Upper lobe of left lung (tissue), 4 donors: ENCODE measurements around the gene AQP2.

Experiments
- EP300 ChIP-seq, 4 donors: sonication (generic); formaldehyde crosslinking; IDR thresholded peaks; one replicate each; pipeline ENCODE4 v1.5.1; 2017; ENCODE audit warnings: antibody characterized with exemption in 4 of 4, control low read depth in 2 of 4
- POLR2AphosphoS5 ChIP-seq, 2 donors: sonication (generic); formaldehyde crosslinking; IDR thresholded peaks; one replicate each; pipeline ENCODE4 v1.5.1; 2017; ENCODE audit warnings: antibody characterized with exemption in 2 of 2
- TF ChIP-seq, protein P1 (sequence below), 6 experiments: fragments of 450-650 bp in 4 of 6; fragments of 200-600 bp in 2 of 6; sonication (generic) in 2 of 6; IDR thresholded peaks; one replicate each; pipeline ENCODE4 v1.5.1; 2016 to 2019; ENCODE audit warnings: antibody characterized with exemption in 6 of 6

DNA sequence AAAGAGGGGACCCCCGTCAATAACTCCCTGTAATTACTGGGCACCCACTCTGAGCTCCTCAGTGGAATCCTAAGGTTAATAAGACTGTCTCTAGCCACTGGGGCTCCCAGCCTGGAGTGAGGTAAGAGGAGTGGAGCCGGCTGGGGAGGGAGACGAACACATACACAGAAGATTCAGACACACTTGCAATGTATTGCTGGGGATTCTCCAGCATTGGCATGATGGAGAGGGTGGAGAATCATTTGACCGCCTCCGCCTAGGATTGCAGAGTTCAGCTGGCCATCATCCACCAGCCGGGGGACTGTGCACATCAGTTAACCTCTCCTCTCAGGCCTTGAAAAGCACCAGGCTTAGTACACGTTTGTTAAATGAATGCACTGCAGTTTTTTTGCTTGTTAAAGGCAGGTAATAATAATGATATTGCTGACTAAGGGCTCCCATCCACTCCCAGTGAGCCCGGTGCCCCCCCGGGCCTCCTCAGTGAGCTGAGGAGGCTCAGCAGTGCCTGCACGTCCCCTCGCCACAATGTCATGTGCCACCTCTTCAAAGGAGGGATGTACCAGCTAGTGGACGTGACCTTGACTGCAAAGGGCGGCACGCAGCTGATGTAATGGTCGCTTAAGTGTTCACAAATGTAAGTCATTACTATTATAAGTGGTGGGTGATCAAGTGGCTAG lies 26.5 kb upstream of the AQP2 start:
- TF ChIP-seq, protein P1, sequence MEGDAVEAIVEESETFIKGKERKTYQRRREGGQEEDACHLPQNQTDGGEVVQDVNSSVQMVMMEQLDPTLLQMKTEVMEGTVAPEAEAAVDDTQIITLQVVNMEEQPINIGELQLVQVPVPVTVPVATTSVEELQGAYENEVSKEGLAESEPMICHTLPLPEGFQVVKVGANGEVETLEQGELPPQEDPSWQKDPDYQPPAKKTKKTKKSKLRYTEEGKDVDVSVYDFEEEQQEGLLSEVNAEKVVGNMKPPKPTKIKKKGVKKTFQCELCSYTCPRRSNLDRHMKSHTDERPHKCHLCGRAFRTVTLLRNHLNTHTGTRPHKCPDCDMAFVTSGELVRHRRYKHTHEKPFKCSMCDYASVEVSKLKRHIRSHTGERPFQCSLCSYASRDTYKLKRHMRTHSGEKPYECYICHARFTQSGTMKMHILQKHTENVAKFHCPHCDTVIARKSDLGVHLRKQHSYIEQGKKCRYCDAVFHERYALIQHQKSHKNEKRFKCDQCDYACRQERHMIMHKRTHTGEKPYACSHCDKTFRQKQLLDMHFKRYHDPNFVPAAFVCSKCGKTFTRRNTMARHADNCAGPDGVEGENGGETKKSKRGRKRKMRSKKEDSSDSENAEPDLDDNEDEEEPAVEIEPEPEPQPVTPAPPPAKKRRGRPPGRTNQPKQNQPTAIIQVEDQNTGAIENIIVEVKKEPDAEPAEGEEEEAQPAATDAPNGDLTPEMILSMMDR (IDR thresholded peaks at IDR 0.05) = no peak
- TF ChIP-seq POLR2AphosphoS5 (IDR thresholded peaks at IDR 0.05) (no peak), EP300 (IDR thresholded peaks at IDR 0.05) (no peak)
